Lung (tissue), 12 donors: ENCODE results near the gene EMP3. TPM values are rescaled to one million over a fixed set of nuclear protein-coding genes. Genes with fewer than 3 reads are reported as not detected.

ENCODE experiments used
- ATAC-seq: fragments of 200-7000 bp; cut with Tn5 transposase; one replicate; pipeline ENCODE4 v1.9.1; 2020; ENCODE audit warnings: moderate number of reproducible peaks; ENCODE audit not compliant: insufficient read depth, low FRiP score
- DNase-seq, 3 donors: peaks; one replicate each; pipeline ENCODE4 v3.0.0-alpha.2; 2013 to 2017
- H3K27ac ChIP-seq, 2 donors: one replicate each; pipeline ENCODE4 v1.5.1; 2013; ENCODE audit warnings: mild to moderate bottlenecking in 2 of 2, moderate library complexity in 2 of 2, control low read depth in 1 of 2, inconsistent platforms in 1 of 2, low read depth in 1 of 2, low read length in 1 of 2
- H3K27me3 ChIP-seq, 3 donors: one replicate each; pipeline ENCODE4 v1.5.1; 2013; ENCODE audit warnings: low read length in 2 of 3; ENCODE audit not compliant: control insufficient read depth in 3 of 3, insufficient read depth in 3 of 3
- H3K36me3 ChIP-seq, 4 donors: one replicate each; pipeline ENCODE4 v1.5.1; 2013; ENCODE audit warnings: low read length in 4 of 4, mild to moderate bottlenecking in 1 of 4, moderate library complexity in 1 of 4; ENCODE audit not compliant: control insufficient read depth in 4 of 4, insufficient read depth in 4 of 4
- H3K4me1 ChIP-seq, 5 donors: one replicate each; pipeline ENCODE4 v1.5.1; 2013; ENCODE audit warnings: low read length in 5 of 5, mild to moderate bottlenecking in 2 of 5, moderate library complexity in 1 of 5; ENCODE audit not compliant: control insufficient read depth in 5 of 5, insufficient read depth in 5 of 5
- H3K4me3 ChIP-seq: one replicate; pipeline ENCODE4 v1.5.1; 2013; ENCODE audit warnings: mild to moderate bottlenecking, control low read depth, moderate library complexity
- H3K9ac ChIP-seq, 2 donors: one replicate each; pipeline ENCODE4 v1.5.1; 2013; ENCODE audit warnings: low read length in 2 of 2, control low read depth in 1 of 2; ENCODE audit not compliant: insufficient read depth in 1 of 2
- H3K9me3 ChIP-seq, 4 donors: one replicate each; pipeline ENCODE4 v1.5.1; 2013; ENCODE audit warnings: low read length in 3 of 4, mild to moderate bottlenecking in 1 of 4, moderate library complexity in 1 of 4; ENCODE audit not compliant: control insufficient read depth in 4 of 4, insufficient read depth in 3 of 4
- WGBS, 2 donors: extraction: QIAGEN DNeasy Blood & Tissue Kit; methylation state at CpG; one replicate each; pipeline ENCODE4 v1.1.7; 2013; 5-methylcytosine and 5-hydroxymethylcytosine counted together
- polyA plus RNA-seq, 2 donors: library from polyadenylated mRNA; stranded (reverse); fragments of 200-250 nt; gene quantifications; one replicate each; pipeline ENCODE4 v1.2.1, GENCODE V29; 2013
- total RNA-seq, 2 donors: library from RNA; depleted of rRNA in 1 of 2; stranded (reverse); fragments of >200 nt in 1 of 2; gene quantifications; one replicate each; pipeline ENCODE4 v1.2.1, GENCODE V29; 2014 to 2021
- TF ChIP-seq, protein P1 (sequence below): IDR thresholded peaks from 2 replicates; pipeline ENCODE4 v1.5.1; 2012; ENCODE audit warnings: mild to moderate bottlenecking; ENCODE audit errors: control extremely low read depth, extremely low read depth
- donor health status: control.
- donor health status: control.
- donor health status: Bipolar disorder and iron deficiency.
- donor health status: healthy.
- donor health status: DM: yes; HTN: yes; CAD: no.

EMP3 gene
- total and polyA plus RNA-seq, 4 donors, result 36.9 to 276 (median 223) TPM

DNA sequence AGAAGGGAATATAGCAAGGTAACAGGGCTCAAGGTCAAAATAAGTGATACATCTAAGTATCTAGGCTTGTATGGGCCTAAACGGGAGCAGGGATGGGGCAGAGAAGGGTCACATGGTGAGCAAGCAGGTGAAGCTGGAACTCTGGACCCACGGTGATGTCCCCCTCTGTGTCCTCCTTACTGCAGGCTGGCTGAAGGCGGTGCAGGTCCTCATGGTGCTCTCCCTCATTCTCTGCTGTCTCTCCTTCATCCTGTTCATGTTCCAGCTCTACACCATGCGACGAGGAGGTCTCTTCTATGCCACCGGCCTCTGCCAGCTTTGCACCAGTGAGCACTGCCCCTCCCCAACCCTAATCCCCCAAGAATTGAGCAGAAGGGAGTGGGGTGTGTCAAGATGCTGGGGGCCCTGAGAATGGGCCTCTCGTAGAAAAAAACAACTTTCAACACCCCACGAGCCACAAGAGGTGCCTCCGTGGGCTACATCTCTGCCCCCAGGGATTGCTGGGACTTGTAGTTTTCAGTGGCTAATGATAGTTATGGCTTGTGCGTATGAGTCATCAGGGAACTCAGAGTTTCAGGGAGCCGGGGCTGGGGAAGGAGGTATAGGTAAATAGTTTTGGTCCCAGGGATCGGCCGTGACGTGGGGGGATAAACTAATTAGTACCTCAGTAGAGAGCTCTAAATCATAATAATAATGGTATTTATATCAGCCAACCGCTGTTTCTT, 4.0 kb downstream of the EMP3 start:
- H3K36me3 ChIP-seq, result peaks cover 0 to 18% (median 3%) of the 10 kb centered on the region in 4 donors
- H3K27ac ChIP-seq, result peak overlapping the region in 1 of 2 donors; percentile 25
- ATAC-seq, result no peak
- no peaks in the 10 kb centered on the region for H3K27me3 ChIP-seq
- H3K9me3 ChIP-seq, result no peaks in the 10 kb centered on the region
- peaks cover 0 to 39% (median 6%) of the 10 kb centered on the region in 5 donors for H3K4me1 ChIP-seq
- H3K9ac ChIP-seq, result no peak overlapping the region
- TF ChIP-seq, protein P1, sequence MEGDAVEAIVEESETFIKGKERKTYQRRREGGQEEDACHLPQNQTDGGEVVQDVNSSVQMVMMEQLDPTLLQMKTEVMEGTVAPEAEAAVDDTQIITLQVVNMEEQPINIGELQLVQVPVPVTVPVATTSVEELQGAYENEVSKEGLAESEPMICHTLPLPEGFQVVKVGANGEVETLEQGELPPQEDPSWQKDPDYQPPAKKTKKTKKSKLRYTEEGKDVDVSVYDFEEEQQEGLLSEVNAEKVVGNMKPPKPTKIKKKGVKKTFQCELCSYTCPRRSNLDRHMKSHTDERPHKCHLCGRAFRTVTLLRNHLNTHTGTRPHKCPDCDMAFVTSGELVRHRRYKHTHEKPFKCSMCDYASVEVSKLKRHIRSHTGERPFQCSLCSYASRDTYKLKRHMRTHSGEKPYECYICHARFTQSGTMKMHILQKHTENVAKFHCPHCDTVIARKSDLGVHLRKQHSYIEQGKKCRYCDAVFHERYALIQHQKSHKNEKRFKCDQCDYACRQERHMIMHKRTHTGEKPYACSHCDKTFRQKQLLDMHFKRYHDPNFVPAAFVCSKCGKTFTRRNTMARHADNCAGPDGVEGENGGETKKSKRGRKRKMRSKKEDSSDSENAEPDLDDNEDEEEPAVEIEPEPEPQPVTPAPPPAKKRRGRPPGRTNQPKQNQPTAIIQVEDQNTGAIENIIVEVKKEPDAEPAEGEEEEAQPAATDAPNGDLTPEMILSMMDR, result no peak
- 67 to 74% methylated on average over 15 of the region's 15 CpGs for WGBS, 2 donors
- no peak for DNase-seq
- H3K4me3 ChIP-seq, result no peak overlapping the region

GRCh38 chr19:48330012-48330681, 4.8 kb downstream of the EMP3 start:
- DNase-seq (peak; percentile 76 to 81 (median 78)), ATAC-seq (no peak)
- peak overlapping the region; percentile 45 for H3K4me3 ChIP-seq
- peak overlapping the region; percentile 70 to 83 for H3K27ac ChIP-seq
- H3K9me3 ChIP-seq, result no peaks in the 10 kb centered on the region
- peaks cover 0 to 18% (median 3%) of the 10 kb centered on the region in 4 donors for H3K36me3 ChIP-seq
- no peaks in the 10 kb centered on the region for H3K27me3 ChIP-seq
- H3K9ac ChIP-seq, result peak overlapping the region in 1 of 2 donors; percentile 16
- peaks cover 0 to 34% (median 6%) of the 10 kb centered on the region in 5 donors for H3K4me1 ChIP-seq
- WGBS, 2 donors, result 11 to 15% methylated on average over 32 to 41 of the region's 41 CpGs
- TF ChIP-seq, protein P1, result no peak

GRCh38 chr19:48332351-48332661, 7.0 kb downstream of the EMP3 start:
- no peak for DNase-seq
- no peak for ATAC-seq

More at GRCh38 chr19:48332351-48332661, 7.0 kb downstream of the EMP3 start:
- TF ChIP-seq, protein P1, result no peak
- Histone ChIP-seq H3K4me1 (peaks cover 0 to 25% (median 6%) of the 10 kb centered on the region in 5 donors), H3K4me3 (no peak overlapping the region), H3K9me3 (no peaks in the 10 kb centered on the region), H3K36me3 (peaks cover 0 to 16% (median 3%) of the 10 kb centered on the region in 4 donors), H3K9ac (no peak overlapping the region), H3K27ac (peak overlapping the region; percentile 74 to 93), H3K27me3 (no peaks in the 10 kb centered on the region)
- WGBS, 2 donors, result 35 to 47% methylated on average over 6 of the region's 6 CpGs
